GM18909 (cell line): ENCODE data around the gene CENPP.

Experiments used
- ATAC-seq: cut with Tn5 transposase; IDR thresholded peaks from one replicate; pipeline ENCODE4 v1.9.1; 2021; ENCODE audit warnings: mild to moderate bottlenecking; ENCODE audit not compliant: unreplicated experiment, poor library complexity

Gene CENPP

GRCh38 chr9:92312887-92313623, 12.7 kb upstream of the CENPP start:
- no peak for ATAC-seq

GRCh38 chr9:92313624-92314012, 12.1 kb upstream of the CENPP start:
- ATAC-seq: no peak

- ATAC-seq: no peak
Measured at GRCh38 chr9:92315456-92315855, 10.3 kb upstream of the CENPP start.

DNA sequence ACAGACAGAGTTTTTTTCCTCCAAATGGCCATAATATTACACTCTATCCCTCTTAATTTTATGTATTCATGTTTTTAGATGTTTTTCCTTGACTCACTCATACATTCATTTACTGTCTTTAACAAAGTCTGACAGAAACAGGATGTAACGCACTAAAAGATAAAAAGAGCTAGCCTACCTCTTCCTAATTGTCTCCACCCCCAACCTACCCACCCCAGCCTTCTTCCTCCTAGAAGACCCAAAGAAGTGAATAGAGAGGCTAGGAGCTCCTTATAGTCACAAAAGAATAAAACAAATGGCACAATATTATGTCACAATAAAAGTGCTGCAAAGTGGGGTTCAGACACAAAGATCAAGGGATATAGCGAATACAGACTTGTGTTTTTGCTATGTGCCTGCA, 1.3 kb upstream of the CENPP start:
- no peak for ATAC-seq

DNA sequence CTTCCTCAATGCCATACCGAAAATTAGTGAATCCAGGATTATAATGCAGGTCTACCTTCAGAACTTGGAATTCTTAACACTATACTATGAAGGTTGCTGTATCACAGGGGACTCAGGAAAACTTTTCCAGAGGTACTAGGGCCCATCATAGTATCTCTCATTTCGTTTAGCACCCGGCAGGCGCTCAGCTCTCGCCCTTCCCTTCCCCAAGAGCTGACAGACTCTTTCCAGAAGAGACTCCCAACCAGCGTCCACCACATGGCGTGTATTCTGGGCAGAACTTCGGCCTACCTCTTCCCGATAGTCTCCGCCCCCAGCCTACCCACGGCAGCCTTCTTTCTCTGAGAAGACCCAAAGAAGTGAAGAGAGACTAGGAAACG, 874 bp upstream of the CENPP start:
- ATAC-seq: no peak

- no peak for ATAC-seq
Measured at GRCh38 chr9:92325991-92326500, 293 bp downstream of the CENPP start.

DNA sequence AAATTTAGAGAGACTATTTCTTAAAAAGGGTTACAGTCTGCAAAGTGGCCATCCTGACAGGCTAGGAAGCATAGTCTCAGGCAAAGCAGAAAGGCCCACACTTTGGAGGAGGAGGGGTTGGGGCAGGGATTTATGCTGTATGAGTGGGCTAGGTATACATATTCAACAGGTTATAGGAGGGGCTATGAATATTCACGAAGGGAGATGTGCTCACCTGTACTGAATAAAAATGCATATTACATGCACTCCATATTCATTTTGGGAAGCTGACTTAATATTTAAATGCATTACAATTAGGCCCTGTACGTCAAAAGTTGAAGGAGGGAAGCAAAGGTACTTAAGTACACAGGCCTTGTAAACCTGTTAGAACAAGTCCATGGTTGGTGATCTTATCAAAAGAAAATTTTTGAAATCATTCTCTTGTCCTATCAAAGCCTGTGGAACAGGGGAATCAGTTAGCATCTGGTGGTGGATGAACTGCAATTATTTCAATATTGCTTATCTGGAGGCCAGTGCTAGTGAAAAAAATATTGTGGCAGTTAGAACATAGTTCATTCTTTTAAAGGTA, 1.6 kb downstream of the CENPP start:
- no peak for ATAC-seq

- ATAC-seq: no peak
Measured at GRCh38 chr9:92328225-92328624, 2.5 kb downstream of the CENPP start.

DNA sequence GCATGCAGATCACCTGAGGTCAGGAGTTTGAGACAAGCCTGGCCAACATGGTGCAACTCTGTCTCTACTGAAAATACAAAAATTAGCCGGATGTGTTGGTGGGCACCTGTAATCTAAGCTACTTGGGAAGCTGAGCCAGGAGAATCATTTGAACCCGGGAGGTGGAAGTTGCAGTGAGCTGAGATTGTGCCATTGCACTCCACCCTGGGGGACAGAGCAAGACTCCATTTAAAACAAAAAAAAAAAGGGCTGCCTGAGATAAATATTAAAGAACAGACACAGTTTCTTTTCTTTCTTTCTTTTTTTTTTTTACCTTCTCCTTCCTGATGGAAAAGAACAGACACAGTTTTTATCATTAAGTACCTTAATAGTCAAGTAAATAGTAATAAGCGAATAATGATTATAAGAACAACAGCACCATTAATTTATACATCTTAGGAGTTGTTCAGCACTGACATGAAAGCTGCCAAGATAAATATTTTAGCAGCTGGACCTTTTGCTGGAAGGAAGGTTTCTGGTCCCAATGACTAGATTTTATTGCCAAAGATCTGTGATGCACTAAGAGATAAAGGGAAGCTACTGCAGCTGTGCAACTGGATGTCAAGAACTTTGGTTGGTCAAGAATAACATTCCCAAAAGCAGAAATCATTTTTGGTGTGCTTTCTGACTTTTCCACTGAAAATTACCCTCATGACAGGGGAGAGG, 7.0 kb downstream of the CENPP start:
- no peak for ATAC-seq

- no peak for ATAC-seq
Measured at GRCh38 chr9:92333282-92333634, 7.5 kb downstream of the CENPP start.

GRCh38 chr9:92341578-92341977, 15.8 kb downstream of the CENPP start:
- no peak for ATAC-seq

GRCh38 chr9:92342825-92343488, 17.2 kb downstream of the CENPP start:
- ATAC-seq: no peak

GRCh38 chr9:92345582-92345981, 19.8 kb downstream of the CENPP start:
- ATAC-seq: no peak

GRCh38 chr9:92349771-92350739, 24.3 kb downstream of the CENPP start:
- no peak for ATAC-seq

DNA sequence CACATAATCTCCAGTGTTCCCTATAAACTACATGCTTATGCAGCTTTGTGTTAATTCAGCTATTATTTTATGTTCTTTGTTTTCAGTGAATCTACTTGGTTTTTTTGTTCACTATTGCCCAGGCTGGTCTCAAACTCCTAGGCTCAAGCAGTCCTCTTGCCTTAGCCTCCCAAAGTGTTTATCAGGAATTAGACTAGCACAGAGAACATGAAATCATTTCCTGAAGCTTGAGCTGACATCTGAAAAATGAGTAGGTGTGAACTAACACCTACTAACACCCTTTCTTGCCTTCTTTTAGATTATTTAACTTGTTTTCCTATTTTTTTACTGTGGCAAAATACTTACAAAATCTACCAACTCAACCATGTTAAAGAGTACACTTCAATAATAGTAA, 25.0 kb downstream of the CENPP start:
- no peak for ATAC-seq

- ATAC-seq: no peak
Measured at GRCh38 chr9:92353051-92353450, 27.3 kb downstream of the CENPP start.

DNA sequence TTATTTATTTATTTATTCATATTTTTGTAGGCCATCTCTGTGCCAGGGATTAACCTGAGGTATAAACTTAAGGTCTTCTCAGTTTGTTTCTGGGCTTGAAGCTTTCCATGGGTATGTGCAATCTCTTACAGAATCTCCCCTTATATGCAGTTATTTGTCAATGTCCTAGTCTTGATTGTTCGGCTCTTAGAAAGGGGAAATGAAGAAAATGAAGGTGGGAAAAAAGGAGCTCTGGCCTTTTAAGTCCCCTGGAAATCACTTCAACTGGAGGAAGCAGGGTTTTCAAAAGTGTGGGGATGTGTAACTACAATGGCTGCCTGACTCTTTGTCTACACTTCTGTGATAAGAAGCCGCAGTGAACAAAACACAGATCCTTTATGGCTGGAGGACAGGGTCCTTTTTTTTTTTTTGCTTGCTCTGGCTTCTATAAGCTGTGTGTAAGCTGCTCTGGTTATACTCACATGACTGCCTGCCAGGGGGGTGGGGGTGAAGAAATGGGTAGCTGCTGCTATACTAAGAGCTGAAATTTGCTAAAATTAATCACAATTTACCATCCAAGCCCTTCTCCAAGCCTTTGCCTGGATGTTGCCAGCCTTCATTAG, 33.7 kb downstream of the CENPP start:
- ATAC-seq: no peak

DNA sequence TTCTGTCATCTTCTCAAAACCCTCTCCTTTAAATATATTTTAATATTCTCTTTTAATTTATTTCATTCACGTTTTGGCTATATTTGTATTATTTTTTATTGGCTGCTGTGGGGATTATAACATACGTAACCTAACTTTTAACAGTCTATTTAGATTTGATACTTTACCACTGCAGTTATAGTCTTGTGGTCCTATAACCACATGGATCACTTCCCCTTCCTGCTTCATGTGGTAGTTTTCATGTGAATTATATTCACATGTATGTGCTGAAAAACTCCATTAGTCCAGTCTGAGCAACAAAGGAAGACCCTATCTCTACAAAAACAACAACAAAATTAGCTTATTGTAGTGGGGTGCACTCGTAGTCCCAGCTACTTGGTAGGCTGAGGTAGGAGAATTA, 34.3 kb downstream of the CENPP start:
- no peak for ATAC-seq

GRCh38 chr9:92369075-92369474, 43.3 kb downstream of the CENPP start:
- ATAC-seq: no peak

GRCh38 chr9:92373167-92373566, 47.4 kb downstream of the CENPP start:
- no peak for ATAC-seq
